Endothelial cell of hepatic sinusoid (primary cell): Measurements from ENCODE around the gene CEACAM21.

Experiments used
- in situ Hi-C: cut with HindIII; loops from 2 replicates; pipeline ENCODE4 v1.10.0; 2017; ENCODE audit warnings: low sequenced_read_pairs

The CEACAM21 gene

DNA sequence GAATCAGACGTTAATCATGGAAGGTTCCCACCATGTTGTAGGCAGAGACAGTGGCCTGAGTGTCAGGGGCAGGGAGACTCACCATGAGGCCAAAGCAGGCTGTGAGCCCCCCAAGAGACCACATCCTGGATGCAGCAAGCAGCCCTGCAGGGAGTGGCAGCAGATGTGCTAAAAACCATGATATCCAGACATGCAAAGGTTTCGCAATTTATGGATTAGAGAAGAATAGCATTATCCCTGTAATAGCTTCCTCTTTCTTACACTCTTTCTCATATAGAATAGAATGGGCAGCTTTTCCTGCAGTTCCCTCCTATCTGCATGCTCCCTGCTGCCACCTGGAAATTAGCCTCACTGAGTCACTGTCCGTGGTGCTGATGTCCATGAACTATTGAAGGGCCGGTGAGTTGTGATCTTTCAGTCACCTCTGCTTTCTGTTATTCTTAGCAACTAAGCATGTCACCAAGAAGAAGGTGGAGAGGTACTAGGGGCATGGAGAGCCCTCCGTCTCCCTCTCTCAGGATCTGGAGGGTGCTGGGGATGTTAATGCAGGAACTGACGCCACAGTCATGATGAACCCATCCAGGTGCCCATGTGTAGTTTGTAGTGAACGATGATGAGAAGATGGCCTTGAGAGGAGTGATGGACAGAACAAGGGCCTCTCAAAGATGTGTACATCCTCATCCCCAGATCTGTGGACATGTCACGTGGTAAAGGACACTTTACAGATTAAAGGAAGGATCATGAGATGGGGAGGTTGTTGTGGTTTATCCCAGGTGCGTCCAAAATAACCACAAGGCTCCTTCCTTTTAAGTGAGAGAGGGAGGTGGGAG, 41.0 kb downstream of the CEACAM21 start:
- in situ Hi-C loops, result no loop called here

DNA sequence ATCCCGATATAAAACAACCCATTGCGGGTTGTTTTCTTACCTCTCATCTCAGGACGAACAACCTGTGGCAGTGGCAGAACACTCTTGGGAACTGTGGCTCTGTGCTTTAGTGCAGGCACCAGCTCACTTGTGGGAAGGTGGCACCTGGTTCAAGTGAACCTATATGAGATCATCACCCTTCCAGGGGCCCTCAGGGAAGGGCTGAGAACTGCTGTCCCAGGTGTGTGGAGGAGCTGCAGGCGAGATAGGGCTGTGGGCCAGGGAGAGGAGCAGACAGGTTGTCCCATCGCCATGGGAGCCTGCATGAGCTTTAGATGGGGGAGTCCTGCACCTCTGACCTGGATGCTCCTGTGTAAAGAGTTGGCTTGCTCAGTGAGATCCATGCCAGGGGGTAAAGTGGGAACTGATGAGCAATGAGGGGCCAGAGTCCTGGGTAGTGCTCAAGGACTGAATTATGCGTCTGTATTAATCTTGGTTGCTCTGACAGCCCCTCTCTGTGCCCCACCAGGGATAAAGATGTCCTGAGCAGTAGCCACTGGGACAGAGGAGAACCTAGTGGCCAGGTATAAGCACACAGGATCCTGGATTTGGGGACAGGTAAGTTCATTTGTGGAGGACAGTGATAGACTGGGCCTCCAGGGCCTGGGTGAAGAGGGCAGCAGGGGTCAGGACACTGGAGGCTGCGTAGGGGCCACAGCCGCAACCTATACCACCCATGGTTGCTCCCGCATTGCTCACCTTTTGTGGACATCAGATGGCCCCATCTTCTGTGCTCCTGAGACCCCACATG, 42.2 kb downstream of the CEACAM21 start:
- in situ Hi-C loops, result no loop called here

DNA sequence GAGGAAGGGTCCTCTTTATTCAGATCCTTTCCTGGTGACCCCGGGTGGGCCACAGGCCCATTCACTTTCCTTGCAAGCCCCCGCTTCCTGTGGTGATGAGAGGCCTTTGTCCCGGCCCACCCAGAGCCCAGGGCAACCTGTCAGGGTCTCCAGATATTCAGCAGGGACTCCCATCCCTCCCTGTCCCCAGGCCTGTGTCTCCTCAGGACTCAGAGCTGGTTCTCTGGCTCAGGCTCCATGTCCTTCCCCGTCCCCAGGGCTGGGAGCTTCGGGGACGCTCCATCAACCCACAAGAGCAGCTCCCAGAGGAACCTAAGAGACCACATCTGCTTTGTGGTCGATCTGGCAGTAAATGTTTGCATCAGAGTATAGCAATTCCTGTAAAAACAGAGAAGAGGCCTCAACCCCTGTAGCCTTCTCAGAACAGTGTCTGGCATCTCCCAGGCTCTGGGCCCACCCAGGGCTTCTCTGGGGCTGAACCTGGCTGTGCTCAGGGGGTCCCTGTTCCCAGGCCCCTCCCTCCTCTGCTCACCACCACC, 43.1 kb downstream of the CEACAM21 start:
- in situ Hi-C loops, result no loop called here

DNA sequence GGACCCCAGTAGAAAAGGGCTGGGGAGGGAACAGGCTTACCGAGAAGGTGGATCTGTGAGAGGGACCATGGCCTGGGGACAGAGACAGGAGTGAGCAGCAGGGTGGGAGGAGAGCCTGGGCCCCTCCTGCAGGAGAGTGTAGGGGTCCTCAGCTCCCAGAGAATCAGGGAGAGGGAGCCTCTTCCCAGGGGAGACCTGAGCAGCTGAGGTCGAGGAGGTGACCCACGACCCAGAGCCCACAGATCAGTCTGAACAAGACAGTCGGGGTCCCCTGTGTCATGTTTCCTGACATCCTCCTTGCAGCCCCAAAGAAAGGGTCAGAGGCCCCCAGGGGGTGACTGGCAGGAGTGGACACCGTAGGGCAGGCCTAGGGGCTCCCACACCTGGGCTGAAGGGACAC, 44.2 kb downstream of the CEACAM21 start:
- in situ Hi-C loops, result no loop called here

DNA sequence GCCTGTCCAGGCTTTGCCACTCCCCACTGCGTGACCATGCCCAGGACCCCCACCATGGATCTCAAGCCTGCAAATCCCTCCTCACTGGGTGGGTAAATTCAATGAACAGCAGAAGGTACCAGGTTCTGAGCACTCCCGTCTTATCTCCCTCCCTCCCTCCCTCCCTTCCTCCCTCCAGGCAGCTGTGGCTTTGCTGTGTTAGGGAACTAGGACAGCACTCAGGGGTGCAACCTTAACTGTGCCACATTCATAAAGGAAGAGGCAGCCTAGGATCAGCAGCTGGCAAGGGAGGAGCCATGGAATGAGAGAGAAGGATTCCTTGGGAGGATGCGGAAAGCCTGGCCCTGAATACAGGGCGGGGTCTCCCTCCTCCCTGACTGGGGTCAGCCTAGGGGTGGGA, 45.3 kb downstream of the CEACAM21 start:
- in situ Hi-C loops, result no loop called here

DNA sequence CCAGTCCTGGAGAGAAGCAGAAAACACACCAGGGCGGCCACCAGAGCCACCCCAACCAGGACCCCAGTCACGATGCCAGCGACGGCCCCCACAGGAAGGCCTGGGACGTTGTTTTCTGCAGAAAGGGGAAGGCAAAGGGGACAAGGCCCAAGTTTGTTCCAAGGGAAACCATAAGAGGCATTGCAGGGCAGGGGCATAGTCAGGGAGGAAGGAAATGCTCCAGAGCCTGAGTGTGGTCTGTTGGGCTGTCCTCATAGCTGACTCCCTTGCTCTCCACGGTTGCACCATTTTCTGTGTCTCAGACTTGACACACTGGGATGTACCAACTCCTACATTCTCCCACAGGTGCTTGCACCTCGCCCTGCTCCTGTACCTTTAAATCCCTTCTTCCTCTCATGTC, 45.7 kb downstream of the CEACAM21 start:
- in situ Hi-C loops, result no loop called here

DNA sequence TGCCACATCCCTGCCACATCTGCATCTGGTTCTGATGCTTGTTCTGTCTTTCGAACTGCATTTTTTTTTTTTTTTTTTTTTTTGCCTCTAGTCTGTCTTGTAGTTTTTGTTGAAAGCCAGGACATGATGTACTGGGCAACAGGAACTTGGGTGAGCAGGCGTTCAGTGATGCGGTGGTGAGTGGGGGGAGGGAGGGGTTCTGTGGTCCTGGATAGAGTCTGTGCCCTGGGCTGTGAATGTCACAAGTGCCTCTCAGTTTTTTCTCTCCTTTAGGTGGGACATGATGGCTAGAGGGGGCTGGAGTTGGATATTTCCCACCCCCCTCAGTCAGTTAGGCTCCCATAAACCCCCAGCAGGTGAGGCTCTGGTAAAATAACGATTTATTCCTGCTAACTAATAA, 47.4 kb downstream of the CEACAM21 start:
- in situ Hi-C loops, result no loop called here

DNA sequence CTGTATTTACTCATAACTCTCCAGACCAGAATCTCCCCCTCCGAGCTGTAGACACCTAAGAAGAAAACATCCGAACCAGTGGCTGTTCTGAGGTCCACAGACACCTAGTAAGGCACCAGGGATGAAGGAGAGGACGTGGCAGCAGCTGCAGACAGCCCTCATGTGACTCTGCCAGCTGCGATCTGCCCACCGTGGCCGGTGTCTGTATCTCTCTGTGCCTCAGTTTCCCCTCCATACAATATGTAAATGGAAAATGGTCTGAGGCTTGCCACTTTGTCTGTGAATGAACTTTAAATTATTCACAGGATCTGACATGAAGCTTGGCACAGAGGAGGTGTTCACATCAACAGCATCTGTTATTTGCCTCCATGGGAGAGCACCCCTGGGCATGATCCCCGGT, 48.5 kb downstream of the CEACAM21 start:
- in situ Hi-C loops, result no loop called here

DNA sequence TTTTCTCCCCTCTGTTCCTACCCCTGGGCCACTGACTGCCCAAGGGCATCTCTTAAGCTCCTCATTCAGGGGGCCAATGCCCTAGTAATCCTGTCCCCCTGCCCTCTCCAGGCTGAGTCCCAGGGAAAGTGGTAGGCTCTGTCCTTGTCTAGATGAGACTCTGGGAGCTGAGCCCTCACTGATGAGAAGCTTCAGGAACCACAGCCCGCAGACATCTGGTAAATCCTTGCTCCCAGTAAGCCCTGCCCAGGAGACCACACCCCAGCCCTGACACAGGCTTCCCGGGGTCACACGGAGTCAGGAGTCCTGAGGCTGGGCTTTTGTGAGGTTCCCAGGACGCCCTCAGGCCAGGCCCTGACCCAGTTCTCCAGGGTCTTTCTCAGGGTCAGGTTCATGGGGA, 49.0 kb downstream of the CEACAM21 start:
- in situ Hi-C loops, result no loop called here

DNA sequence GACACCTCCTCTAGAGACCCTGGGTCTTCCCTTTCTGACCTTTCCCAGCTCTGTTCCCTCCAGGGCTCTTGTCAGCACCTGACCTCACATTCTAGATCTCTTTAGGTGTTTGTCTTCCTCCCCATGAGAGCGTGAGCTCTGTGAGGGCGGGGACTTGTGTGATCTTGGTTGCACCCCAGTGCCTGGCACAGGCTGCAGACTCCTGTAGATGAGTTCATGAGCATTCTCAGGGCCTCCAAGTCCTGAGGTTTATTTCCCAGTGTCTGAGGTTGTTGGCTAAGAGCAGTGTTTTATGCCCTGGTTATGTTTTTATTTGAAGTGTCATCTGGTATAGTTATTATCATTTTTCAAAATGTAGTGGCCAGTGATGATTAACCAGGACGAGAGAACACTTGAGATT, 50.3 kb downstream of the CEACAM21 start:
- in situ Hi-C loops, result no loop called here

DNA sequence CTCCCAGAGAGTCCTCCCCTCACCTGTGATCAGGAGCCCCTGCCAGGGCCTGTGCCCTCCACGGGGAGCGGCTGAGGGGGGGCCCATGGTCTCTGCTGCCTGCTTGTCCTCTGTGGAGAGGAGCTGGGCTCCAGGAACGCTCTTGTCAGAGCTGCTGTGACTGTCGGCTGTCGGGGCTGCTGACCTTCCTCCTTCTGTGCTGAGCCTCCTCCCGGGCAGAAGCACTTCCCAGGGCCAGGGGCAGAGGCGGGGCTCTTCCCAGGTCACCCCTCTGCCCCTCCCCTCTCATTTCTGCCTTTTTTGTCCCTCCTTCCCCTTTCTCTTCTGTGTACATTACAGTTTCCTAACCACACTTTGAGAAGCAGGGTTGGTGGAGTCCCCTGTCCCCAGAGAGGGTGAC, 50.9 kb downstream of the CEACAM21 start, which contains the start of gene CEACAM4:
CEACAM4 (minus strand) TSS at position 198 of the 400 bp plus-strand sequence; CDS start at position 87, 111 bp downstream.
- in situ Hi-C loops, result no loop called here

DNA sequence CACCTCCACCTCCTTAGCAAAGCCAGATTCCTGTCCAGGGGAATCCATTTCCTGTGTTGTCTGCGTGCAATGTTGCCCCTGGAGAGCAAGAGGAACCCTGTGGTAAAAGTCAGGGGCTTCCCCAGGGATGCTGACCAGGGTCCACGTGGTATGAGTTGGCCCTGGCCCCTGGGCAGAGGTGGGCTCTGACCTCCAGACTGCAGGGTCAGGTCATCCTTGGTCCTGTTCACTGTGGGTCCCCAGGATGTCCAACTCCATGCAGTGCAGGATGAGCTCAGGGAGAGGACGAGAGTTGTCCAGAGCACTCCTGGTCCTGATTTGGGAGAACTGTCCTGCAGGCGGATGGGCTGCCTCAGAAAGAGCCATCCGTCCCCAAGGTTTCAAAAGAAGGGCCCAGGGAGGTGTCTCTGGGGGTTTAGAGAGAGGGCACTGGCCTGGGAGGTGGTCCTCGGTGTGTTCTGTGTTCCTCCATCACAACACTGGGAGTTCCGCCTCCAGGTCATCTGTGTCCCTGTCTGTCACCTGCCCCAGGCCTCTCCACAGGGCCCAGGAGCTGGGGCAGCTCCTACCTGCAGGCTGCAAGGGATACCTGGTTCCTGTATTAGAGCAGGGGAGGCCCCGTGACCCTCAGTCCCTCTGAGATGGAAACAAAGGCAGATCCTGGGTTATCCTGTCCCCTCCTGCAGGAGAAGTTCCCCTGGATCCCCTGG, 52.2 kb downstream of the CEACAM21 start:
- in situ Hi-C loops, result no loop called here
